EH (cell line): ENCODE data around the gene CREB3.

Source experiments
- DNase-seq: peaks from one replicate; pipeline ENCODE4 v3.0.0-alpha.2; 2015; ENCODE audit warnings: low read depth

Gene CREB3

GRCh38 chr9:35781066-35781465, 48.6 kb downstream of the CREB3 start:
- no peak for DNase-seq

GRCh38 chr9:35783418-35783817, 51.0 kb downstream of the CREB3 start:
- no peak for DNase-seq
